NCI-H226 (cell line): Measurements from ENCODE around the gene OGFR.
"Not testable (repeated sequence)": the region's sequence is repeated elsewhere in the genome, so short reads cannot be mapped to it uniquely, and the experiment has no call there.

ENCODE experiments used
- DNase-seq: peaks from one replicate; pipeline ENCODE4 v3.0.0-alpha.2; 2015

The OGFR gene

DNA sequence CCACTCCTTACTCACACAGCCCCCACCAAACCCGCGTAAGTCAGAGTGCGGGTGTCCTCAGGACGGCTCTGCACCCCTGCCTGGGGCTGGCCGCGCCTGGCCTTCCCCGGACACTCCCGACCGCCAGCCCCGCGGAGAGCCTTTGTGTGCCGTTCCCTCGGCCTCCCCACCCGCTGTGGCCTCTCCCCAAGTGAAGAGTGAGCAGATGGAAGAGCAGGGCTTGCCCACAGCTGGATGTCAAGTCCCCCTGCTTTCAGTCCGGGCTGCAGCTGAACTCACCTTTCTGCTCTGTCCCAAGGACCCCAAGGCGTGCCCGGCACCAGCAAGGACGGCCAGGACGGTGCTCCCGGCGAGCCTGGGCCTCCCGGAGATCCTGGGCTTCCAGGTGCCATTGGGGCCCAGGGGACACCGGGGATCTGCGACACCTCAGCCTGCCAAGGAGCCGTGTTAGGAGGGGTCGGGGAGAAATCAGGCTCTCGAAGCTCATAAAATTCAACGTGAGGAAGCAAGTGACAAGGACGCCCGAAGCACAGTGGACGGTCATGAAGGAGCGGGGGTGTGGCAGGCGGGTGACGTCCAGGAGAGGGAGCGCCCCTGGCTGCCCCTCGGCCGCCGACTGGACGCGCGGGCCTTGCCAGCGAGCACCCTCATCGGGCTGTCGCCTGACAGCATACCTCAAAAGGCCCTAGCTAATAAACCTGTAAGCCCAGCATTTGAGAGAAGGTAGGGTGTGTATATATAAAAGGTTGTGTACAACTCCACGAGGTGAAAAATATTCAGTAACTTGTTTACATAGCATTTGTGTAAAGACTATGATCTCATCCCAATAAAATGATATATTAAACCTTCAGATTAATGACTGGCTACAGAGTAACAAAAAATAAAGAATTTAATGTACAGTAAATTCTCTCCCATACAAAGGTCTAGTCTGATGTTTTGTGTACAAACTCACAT, 35.9 kb downstream of the OGFR start:
- DNase-seq: no peak

DNA sequence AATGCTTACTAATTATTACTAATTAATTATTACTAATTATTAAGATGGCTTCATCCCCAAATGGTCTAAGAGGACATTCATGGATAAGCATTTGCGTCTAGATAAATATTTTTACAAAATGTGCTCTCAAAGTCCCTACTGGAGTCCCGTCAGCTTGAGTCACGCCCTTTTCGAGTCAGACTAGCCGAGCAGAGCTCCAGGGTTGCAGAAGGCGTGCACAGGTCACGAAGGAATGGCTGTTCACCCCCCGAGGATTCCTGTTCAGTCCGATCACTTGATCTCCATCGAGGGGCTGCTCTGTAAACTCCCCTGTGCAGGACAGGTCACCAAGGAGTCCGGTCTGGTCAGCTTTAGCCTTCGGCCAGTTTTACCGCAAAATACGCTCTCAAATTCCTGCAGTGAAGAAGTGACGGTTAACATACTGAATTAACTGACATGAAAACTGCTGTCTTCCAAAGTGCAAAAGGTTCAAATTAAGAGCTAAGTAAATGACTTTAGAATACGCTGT, 37.1 kb downstream of the OGFR start:
- no peak for DNase-seq

DNA sequence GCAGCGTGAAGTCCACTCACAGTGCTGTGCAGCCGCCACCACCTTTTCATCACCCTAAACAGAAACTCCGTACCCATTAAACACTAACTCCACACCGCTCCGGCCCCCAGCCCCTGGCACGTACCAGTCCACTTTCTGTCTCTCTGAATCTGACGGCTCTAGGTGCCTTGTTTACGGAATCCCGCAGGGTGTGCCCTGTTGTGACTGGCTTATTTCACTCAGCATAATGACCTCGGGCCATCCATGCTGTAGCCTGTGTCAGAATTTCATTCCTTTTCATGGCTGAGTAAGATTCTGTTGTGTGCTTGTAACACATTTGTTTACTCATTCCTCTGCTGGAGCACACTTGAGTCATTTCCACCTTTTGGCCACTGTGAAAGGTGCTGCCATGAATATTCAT, 39.0 kb downstream of the OGFR start:
- no peak for DNase-seq

DNA sequence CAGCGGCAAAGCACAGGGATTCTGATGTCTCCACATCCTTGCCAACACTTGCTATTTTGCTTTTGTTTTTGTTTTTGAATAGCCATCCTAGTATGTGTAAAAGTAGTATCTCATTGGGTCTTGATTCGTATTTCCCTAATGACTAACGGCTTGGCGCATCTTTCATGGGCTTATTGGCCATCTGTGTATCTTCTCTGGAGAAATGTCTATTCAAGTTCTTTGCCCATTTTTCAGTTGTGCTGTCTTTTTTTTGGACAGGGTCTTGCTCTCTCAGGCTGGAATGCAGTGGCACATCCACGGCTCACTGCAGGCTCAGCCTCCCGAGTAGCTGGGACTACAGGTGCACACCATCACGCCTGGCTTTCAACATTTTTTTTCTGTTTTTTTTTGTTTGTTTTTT, 39.5 kb downstream of the OGFR start:
- no peak for DNase-seq

DNA sequence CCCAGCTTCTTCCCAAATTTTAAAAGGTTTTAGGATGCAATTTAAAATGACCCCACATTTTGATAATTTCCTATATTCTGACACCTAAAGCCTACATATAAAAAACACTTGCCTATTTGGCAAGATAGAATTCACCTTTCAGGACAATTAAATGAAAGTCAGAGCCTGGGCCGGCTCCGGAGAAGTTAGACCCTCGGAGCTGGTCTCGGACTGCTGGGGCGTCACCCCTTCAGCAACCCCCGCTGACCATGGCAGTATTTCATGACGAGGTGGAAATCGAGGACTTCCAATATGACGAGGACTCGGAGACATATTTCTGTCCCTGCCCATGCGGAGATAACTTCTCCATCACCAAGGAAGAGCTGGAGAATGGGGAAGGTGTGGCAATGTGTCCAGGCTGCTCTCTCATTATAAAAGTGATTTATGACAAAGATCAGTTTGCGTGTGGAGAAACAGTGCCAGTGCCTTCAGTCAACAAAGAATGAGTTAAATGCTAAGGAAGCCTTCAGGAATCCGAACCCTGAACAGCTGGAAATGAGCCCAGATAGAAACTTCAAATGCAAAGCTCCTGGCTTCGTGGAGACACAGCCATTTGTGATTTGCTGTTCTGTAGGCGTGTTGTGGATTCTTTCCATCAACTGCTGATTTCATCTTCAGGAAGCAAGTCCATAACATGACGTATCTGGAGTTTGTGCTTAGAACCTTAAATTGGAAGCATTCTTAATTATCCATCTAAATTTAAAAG, 41.0 kb downstream of the OGFR start:
- no peak for DNase-seq

DNA sequence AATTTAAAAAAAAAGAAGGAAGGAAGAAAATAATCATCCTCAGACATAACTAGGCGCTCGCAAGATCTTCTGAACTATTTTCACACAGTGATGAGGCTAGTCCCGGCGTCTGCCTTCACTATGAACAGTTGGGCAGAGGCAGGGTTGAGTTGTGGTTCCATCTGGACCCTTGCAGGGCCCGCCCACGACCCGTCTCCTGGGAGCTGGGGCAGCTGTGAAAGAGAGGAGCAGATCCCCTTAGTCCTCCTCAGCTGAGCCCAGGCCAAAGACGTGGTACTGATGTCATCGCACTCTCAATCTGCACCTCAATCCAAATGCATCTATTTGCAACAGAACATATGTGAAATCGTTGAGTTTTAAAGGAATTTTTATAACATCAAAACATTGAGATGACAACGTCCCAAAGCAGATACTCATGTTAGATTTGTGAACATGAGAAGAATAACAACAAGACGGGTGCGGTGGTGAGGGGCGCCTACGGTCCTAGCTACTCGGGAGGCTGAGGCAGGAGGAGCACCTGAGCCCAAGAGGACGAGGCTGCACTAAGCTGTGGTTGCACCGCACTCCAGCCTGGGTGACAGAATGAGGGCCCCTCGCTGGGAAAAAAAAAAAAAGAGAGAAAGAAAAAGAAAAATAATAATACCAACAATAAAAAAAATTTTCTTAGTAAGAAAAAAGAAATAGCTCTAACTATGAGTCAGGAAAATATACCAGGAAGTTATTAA, 41.7 kb downstream of the OGFR start:
- DNase-seq: no peak

DNA sequence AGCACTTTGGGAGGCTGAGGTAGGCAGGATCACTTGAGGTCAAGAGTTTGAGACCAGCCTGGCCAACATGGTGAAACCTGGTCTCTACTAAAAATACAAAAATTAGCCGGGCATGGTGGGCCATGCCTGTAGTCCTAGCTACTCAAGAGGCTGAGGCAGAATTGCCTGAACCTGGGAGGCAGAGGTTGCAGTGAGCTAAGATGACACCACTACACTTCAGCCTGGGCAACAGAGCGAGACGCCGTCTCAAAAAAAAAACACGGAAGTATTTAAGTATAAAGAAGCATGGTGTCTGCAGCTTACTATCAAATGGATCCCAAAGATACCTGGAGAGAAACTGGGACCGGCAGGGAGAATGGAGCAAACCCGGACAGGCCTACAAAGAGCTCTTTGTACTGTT, 44.3 kb downstream of the OGFR start:
- DNase-seq: not testable (repeated sequence)

DNA sequence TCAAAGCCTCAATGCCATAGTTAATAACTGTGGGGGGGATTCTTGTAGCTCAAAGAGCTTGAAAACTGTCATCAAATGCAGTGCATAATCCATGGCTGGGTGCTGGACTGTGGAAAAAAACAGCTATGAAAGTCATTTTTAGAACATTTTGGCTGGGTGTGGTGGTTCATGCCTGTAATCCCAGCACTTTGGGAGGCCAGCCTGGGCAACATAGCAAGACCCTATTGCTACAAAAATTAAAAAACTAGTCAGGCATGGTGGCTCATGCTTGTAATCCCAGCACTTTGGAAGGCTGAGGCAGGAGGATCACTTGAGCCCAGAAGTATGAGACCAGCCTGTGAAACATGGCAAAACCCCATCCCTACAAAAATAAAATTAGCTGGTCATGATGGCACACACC, 44.8 kb downstream of the OGFR start:
- DNase-seq: no peak

DNA sequence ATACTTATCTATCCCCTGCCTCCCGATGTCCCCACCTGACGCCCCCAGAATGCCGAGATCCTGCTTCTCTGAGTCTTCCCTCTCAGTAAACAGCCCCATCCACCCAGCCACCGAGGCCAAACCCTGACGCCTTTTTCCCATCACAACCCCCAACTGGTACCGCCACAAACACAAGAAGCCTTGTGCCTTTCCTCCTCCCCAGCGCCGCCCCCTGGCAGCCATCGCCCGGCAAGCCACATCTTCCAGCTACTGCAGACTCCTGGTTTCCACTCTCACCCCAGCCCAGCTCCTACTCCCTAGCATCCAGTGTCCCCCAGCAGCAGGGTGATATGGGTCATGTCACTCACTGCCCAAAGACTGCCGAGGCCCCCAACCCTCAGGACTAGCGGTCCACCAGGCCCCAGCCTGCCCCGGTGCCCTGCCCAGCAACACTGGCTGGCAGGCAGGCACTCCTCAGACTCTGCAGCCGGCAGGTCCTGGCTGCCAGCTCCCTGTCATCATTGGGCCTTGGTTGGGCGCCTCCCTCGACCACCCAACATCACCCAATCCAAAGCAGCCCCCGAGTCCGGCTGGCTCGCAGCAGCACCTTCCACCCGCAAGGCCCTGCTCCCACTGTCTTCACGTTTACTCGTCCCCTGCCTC, 45.8 kb downstream of the OGFR start:
- DNase-seq: no peak

DNA sequence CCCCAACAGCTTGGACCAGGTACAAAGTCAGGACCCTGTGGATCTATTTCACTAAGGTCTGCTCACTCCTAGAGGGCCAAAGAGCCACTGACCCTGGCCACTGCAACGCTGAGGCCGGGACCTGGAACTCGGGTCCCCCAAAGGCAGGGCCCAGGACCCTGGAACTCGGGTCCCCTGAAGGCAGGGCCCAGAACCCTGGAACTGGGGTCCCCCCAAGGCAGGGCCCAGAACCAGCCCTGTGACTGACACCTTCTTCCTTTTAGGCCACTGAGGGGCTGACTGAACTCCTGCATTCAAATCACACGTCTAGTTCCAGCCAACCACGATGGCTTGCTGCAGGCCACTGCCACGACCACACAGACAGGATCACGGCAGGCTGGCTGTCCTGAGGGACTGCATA, 47.6 kb downstream of the OGFR start:
- no peak for DNase-seq

DNA sequence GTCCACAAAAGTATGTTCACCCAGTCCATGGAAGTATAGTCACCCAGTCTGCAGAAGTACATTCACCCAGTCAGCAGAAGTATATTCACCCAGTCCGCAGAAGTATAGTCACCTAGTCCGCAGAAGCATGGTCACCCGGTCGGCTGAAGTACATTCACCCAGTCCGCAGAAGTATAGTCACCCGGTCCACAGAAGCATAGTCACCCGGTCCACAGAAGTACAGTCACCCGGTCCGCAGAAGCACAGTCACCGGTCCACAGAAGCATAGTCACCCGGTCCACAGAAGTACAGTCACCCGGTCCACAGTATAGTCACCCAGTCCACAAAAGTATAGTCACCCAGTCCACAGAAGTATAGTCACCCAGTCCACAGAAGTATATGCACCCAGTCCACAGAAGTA, 48.2 kb downstream of the OGFR start:
- no peak for DNase-seq

DNA sequence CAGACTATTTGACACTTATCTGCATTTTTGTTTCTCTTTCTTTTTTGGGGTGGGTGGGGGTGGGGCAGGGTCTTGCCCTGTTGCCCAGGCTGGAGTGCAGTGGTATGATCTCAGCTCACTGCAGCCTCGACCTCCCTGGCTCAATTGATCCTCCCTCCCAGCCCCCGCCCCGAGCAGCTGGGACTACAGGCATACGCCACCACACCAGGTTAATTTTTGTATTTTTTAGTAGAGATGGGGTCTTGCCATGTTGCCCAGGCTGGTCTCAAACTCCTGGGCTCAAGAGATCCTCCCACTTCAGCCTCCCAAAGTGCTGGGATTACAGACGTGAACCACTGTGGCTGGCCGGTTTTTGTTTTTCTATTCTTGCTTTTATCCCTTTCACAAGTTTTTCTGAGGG, 48.7 kb downstream of the OGFR start:
- not testable (repeated sequence) for DNase-seq

DNA sequence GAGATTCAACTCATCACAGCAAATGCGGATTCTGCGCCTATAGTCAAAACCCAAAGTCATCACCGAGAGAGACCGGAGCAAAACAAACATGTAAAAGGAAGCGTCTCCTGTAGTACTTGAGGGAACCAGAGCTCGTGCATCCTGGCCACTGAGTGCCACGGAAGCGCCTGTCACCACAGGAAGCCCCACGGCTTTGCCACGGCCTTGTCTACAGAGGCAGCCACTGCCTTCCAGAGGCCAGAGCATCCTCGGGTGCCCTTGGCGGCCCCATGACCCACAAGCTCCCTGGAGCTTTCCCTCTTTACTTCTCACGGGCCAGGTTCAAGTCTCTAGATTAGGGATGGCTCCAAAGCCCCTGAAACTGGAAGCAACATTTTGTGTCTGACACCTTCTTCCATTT, 49.5 kb downstream of the OGFR start:
- DNase-seq: no peak

DNA sequence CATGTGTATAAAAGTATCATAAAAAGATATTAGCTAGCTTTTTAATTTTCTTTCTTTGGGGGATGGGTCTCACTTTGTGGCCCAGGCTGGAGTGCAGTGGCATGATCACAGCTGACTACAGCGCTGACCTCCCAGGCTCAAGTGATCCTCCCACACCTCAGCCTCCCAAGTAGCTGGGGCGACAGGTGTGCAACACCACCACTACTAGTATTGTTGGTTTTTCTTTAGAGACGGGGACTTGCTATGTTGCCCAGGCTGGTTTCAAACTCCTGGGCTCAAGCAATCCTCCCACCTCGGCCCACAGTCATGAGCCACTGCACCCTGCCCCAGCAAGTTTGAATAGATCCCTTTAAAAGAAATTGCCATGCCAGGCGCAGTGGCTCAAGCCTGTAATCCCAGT, 50.5 kb downstream of the OGFR start:
- no peak for DNase-seq

DNA sequence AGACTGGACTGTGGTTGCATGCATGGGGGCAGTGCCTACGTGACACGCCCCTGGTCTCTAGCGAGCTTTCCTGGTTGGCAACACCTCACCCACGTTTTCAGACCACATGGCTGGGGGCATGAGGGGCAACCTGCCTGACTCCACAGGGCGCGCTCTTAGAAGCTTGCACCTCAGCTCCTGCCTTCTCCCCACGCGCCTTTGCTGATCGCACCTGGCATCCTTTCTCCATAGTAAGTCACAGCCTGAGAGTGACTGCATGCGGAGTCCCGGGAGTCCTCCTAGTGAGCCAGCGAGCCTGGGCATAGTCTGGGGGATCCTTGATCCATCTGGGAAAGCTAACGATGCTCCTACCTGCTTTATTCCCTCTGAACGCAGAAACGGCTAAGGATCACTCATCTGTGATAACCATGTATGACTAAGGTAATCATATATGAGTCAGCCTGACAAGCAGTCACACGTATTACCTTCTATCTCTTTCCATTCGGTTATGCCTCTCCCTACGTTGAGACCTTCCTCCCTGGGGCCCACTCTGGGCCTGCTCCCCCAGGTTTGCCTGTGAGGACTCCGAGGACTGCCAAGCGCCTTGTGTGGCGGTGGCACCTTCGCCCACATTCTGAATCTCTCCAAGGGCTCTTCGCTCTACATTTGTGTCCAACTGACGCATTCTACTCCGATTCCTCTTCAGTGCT, 52.4 kb downstream of the OGFR start:
- DNase-seq: peak; percentile 75

DNA sequence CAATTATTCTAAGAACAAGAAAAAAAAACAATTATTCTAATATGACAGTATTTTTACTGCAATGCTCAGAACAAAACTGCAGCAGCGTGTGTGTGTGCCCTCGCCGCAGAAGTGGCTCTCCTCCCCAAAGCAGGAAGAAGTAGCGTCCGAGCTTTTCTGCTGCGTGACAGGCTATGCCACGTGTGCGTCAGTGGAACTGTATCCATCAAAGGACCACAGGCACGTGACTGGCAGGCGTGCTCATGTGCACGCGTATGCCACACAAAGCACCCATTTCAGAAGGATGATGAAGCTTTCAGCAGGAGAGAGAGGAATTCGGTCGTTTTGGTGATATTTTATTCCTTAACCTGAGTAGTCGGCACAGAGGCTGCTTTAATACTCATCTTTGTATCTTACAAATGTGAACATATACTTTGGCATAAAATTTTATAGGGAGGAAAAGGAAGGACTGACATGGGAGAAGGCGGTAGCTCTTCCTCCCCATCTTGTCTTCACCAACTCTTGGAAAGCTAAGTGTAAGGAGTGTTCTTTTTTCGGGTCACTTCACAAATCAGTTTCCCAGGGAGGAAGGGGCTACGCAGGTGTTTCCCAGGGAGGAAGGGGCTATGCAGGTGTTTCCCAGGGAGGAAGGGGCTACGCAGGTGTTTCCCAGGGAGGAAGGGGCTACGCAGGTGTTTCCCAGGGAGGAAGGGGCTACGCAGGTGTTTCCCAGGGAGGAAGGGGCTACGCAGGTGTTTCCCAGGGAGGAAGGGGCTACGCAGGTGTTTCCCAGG, 53.6 kb downstream of the OGFR start:
- no peak for DNase-seq

DNA sequence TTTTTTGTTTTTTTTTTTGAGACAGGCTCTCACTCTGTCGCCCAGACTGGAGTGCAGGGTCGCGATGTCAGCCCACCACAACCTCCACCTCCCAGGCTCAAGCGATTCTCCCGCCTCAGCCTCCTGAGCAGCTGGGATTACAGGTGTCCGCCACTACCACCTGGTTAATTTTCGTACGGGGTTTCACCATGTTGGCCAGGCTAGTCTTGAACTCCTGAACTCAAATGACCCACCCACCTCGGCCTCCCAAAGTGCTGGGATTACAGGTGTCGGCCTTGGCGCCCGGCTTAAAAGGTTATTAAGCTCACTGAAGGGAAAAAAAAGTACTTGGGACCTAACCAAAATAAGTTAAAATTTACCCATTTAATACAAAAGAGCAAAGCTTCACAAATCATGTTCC, 55.1 kb downstream of the OGFR start:
- no peak for DNase-seq

DNA sequence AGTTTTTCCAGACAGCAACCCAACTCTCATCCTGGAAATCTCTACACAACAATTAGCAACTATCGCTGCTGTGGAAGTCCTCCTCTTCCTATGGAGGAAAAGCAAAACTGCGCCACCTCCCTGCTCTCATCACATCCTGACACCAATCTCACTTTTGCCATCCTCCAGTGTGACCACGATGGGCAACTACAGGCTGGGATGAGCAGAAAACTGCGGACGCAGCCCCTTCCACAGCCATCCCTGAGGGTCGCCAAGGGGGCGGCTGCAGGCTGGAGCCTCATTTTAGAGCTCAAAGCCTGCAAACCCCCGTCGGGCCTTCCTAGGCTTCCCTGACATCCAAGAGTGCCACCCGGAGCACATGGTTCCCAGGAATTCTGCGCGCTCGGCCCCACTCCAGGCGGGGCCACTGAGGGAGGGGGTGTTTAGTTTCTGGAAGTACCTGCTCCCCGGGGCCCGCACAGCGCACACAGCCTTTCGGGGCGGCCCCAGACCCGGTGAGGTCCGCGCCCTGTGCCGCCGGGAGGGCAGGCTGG, 55.8 kb downstream of the OGFR start:
- DNase-seq: no peak

DNA sequence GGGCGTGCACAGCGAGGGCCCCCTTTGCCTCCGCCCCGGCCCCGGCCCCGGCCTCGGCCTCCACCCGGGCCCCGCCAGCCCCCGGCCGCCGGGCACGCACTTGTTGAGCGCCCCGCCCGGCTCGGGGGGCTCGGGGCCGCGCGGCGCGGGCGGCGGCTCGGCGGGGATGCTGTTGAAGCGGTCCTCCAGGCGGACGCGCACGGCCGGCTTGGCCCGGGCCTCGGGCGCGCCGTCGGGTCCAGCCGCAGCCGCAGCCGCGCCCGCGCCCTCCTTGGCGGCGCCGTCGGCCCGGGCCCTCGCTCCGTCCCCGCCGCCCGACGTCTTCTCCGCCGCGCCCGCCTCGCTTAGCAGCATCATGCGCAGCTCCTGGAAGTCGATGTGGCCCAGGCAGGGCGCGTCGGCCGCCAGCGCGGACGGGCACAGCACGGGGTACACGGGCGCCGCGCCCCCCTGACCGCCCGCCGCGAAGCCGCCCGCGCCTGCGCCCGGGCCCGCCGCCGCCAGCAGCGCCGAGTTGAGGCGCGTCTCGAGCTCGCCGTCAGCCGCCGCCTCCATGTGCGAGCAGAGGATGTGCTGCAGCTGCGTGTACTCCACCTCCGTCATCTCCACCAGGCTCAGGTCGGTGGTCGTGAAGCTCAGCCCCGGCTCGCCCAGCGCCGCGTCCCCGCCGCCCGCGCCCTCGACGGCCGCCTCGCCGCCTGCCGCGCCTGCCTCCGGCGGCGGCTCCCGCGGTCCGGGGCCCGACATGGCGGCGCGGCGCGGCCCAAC, 56.5 kb downstream of the OGFR start:
- DNase-seq: no peak

DNA sequence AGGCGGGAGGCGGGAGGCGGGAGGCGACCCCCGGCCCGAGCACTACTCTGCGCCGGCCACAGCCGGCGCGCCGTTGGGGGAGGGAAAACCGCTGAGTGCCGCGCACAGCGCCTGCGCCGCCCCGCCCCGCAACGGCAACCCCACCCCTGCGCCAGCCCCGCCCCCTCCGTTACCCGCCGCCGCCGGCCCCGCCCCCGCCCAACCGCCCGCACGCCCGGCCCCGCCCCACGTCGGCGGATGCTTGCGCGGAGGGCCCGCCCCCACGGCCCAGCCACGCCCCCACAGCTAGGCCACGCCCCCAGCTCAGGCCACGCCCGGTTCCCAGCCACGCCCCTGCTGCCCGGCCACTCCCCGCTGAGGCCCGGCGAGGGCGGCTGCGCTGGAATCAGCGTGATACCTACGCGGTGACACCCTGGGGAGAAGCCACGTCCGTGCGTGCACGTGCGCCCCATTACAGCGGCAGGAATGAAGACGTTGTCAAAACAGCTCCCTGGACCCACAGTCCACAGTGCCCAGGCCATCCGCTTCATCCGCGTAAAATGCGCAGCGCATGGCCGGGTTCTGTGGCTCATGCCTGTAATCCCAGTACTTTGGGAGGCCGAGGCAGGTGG, 57.2 kb downstream of the OGFR start, which contains the start of gene TCFL5:
Gene TCFL5, minus strand, starts transcription at position 97 of the 611 bp plus-strand sequence. CDS start 152 bp downstream, outside the sequence.
- DNase-seq: peak; percentile 64
